Measurements from ENCODE around the gene SEMA3A.

SEMA3A gene

DNA sequence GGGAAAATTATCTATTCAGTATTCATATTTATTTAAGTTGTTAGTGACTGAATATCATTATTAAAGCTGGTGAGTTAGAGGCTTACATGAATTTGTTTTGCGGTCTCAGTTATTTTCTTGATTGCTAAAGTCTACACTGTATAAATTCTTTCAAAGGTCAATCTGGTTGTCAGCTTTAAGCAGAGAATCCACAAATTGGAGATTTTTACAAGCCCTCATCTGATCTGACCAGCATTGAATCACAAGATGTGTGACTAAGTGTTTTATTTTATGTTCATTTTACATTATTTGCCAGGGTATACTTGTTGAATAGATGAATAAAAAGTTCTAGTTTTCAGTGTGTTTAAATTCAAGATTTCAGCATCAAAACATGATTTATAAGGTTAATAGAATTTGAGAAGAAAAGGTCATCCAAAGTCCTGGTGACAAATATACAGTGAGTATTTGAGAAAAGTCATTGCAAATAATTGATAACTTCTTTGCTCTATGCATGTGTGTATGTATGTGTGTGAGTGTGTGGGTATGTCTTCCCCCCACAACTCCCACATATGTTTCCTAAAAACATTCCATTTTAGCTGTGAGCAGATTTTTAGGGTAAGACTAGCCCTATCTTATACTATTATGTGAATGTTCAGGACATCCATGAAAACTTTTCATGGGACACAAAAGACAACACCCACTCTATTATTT is 4.4 kb downstream of the SEMA3A start:
- no peak for TF ChIP-seq Cebpa-rat (IDR thresholded peaks at IDR 0.05)
- peaks cover 0 to 7% (median 0%) of the 10 kb centered on the region in 10 experiments; a peak in 2 of 20 replicates for H3K4me1 ChIP-seq
- H3K4me3 ChIP-seq, result no peak overlapping the region

DNA sequence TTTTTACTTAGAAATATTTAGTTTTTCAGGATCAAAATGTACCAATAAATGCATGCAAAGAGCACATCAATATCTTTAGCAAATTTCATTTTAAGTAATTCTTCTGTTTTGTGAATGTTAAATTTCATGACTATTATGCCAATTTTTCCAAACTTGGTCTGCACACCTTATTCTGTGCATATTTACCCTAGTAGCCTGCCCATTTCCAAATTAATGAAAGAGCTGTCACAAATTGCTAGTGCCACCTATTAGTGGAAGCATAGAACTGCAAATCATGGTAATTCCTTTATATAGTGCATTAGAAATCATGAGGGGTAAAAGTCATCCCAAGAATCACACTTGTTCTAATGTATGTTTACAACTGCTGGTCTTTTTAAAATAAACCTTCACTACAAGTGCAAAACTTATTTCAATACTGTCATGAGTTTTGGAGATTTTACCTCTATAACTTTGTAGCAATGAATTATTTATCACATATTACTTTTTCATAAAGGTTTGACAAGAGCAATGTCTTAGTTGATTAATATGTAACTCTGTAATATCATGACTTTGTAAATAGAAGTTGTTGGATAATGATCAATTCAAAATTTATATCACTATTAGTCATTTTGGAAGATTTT is 5.7 kb downstream of the SEMA3A start:
- H3K27ac ChIP-seq, result no peak overlapping the region
- H3K27me3 ChIP-seq, result no peaks in the 10 kb centered on the region
- peaks cover 0 to 4% (median 0%) of the 10 kb centered on the region in 10 experiments; a peak in 1 of 20 replicates for H3K4me1 ChIP-seq
- H3K4me2 ChIP-seq, result no peak overlapping the region
- no peak overlapping the region for H3K9ac ChIP-seq
- H3K4me3 ChIP-seq, result no peak overlapping the region
- no peak for TF ChIP-seq Cebpa-rat (IDR thresholded peaks at IDR 0.05)
- no peaks in the 10 kb centered on the region for H3K9me3 ChIP-seq (replicated peaks in 1 of 11)
- no peaks in the 10 kb centered on the region for H4K20me1 ChIP-seq
- no peaks in the 10 kb centered on the region for H3K36me3 ChIP-seq

More for the DNA sequence above, 4.4 kb downstream of the SEMA3A start:
- Histone ChIP-seq H3K27me3 (no peaks in the 10 kb centered on the region), H4K20me1 (no peaks in the 10 kb centered on the region), H3K9ac (peak overlapping the region in 1 of 11 experiments; percentile 10; a peak in 1 of 22 replicates), H3K4me2 (no peak overlapping the region), H3K27ac (0 out of 22 replicates have a peak overlapping the region, but pooled peaks of 1 of the 11 experiments have one; percentile 13), H3K9me3 (replicated peaks in 1 of 11) (no peaks in the 10 kb centered on the region), H3K36me3 (no peaks in the 10 kb centered on the region)

DNA sequence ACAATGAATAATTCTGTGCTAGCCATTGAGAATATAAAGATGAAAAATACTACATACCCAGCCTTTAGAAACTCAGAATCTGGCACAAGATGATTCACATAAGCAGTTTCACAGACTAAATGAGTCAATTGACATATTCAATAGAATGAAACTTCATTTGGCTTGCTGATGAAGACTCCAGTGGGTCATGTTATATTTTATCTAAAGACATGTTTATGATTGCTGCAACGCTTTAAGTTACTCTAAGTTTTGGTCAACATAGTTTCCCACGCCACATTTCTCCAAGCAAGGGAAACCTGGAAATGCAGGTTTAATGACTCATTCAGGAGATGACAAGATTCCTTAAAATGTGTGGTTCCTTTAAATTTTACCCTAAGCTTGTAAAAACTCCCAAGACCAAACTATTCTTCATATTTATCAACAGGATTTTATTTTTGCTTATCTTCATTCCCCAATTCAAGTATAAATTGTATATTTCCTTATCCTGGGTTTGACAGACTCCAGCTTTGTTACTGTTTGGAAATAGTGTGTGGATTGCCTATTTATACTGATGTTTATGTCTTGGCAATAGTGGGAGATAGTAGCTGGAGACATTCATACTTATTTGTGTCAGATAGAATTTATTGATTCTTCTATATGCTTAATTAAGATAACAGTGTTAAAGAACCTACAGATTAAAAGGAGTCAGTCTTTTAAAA is 6.6 kb downstream of the SEMA3A start:
- Histone ChIP-seq H3K27me3 (no peaks in the 10 kb centered on the region), H3K4me3 (no peak overlapping the region), H3K9me3 (replicated peaks in 1 of 11) (no peaks in the 10 kb centered on the region), H3K36me3 (no peaks in the 10 kb centered on the region), H3K9ac (no peak overlapping the region), H3K4me2 (no peak overlapping the region), H3K27ac (no peak overlapping the region), H3K4me1 (peaks cover 0 to 7% (median 0%) of the 10 kb centered on the region in 10 experiments; a peak in 1 of 20 replicates), H4K20me1 (no peaks in the 10 kb centered on the region)
- no peak for TF ChIP-seq Cebpa-rat (IDR thresholded peaks at IDR 0.05)

DNA sequence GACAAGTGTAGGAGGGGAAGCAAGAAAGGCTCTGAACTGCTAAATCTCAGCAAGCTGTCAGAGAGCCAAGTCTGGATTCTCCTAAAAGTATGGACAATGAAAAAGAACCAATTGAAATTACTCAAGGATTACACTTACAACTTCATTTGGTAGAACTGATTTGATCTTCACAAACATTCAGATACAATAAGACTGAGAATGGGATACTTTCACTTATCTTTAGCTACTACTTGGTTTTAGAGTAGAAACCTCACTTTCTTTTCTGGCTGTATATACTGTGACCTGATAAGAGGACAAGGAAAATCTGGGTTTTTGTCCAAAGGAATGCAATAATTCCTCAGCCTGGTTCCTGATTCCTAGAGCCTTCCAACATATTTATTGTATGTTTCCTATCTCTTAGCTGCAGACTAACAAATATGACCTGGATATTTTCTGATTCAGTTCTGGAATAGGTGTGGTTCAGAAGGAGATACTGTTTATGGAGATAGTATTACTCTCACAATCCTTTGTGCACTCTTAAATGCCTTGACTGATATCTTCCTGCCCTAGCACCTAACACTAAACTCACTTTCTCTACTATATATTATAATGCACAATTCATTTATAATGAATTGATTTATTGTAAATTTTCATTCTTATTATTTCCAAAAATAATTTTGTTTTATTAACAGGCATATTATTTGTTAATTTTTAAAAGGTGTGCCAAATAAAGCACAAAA is 7.3 kb downstream of the SEMA3A start:
- Histone ChIP-seq H4K20me1 (no peaks in the 10 kb centered on the region), H3K4me2 (no peak overlapping the region), H3K27me3 (no peaks in the 10 kb centered on the region), H3K27ac (no peak overlapping the region), H3K36me3 (no peaks in the 10 kb centered on the region), H3K4me3 (no peak overlapping the region), H3K9me3 (replicated peaks in 1 of 11) (no peaks in the 10 kb centered on the region), H3K9ac (no peak overlapping the region), H3K4me1 (peaks cover 0 to 7% (median 0%) of the 10 kb centered on the region in 10 experiments; a peak in 1 of 20 replicates)
- TF ChIP-seq Cebpa-rat (IDR thresholded peaks at IDR 0.05), result no peak

DNA sequence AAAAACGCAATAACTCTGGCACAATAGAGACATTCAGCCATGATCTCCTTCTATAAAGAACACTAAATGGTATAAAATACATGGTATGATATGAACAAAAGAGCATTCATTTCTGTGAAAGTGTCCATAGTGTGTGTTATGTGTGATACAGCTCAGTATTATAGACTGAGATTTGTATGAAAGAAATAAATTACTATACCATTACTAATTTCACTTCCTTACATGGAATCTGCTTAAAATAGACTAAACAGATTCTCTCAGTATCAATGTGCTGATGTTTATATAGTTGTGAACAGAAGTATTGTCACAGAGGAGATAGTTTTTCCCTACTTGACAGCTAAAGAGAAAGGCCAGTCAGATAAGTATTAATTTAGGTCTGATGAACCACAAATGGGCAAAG is 10.8 kb downstream of the SEMA3A start:
- Histone ChIP-seq H3K36me3 (no peaks in the 10 kb centered on the region), H3K27me3 (no peaks in the 10 kb centered on the region), H3K9ac (no peak overlapping the region), H3K4me1 (peaks cover 0 to 7% (median 0%) of the 10 kb centered on the region in 10 experiments; a peak in 1 of 20 replicates), H3K4me3 (no peak overlapping the region), H3K27ac (no peak overlapping the region), H3K9me3 (replicated peaks in 1 of 11) (no peaks in the 10 kb centered on the region), H4K20me1 (no peaks in the 10 kb centered on the region), H3K4me2 (0 out of 22 replicates have a peak overlapping the region, but pooled peaks of 1 of the 11 experiments have one; percentile 17)
- no peak for TF ChIP-seq Cebpa-rat (IDR thresholded peaks at IDR 0.05)

DNA sequence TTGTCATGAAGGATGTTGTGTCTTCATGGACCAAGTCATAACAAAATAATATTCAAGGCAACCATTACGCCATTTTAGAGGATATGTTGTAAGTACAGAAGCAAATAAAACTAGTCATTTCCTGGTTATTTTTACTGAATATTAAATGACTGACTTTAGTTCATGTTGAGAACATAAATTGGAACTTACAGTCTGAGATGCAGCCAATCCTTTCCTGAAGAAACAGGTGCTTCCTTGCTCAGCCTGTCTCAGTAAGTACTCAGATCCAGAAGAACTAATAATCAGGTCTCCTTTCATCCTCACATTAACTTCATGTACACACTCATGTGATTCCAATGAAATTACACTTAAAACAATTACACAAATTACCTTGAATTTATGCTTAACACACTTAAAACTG is 12.3 kb downstream of the SEMA3A start:
- Histone ChIP-seq H3K4me2 (no peak overlapping the region), H4K20me1 (no peaks in the 10 kb centered on the region), H3K9me3 (replicated peaks in 1 of 11) (no peaks in the 10 kb centered on the region), H3K27me3 (no peaks in the 10 kb centered on the region), H3K9ac (no peak overlapping the region), H3K36me3 (no peaks in the 10 kb centered on the region), H3K27ac (no peak overlapping the region), H3K4me3 (no peak overlapping the region), H3K4me1 (peaks cover 0 to 13% (median 0%) of the 10 kb centered on the region in 10 experiments; a peak in 1 of 20 replicates)
- no peak for TF ChIP-seq Cebpa-rat (IDR thresholded peaks at IDR 0.05)

DNA sequence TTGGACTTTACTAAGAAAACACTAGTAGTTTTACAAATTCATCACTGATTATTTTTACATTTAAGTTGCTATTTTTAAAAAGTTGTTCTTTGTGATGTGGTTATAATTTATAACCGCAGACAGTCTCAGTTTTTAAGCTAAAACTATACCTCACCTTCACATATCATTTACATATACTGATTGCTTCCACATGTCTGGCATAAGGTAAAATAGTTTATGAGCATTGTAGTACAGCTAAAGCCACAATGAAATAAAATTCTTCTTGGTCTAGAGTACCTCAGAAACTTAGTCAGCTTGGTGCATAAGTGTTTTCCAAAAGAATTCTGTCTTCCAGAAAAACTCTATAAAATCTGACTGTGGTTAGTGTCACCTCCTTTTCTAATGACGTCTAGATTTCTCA is 13.0 kb downstream of the SEMA3A start:
- no peak for TF ChIP-seq Cebpa-rat (IDR thresholded peaks at IDR 0.05)
- Histone ChIP-seq H4K20me1 (no peaks in the 10 kb centered on the region), H3K36me3 (no peaks in the 10 kb centered on the region), H3K4me2 (no peak overlapping the region), H3K27ac (no peak overlapping the region), H3K9me3 (replicated peaks in 1 of 11) (no peaks in the 10 kb centered on the region), H3K4me1 (peaks cover 0 to 14% (median 0%) of the 10 kb centered on the region in 10 experiments; a peak in 1 of 20 replicates), H3K27me3 (no peaks in the 10 kb centered on the region), H3K9ac (no peak overlapping the region), H3K4me3 (no peak overlapping the region)

DNA sequence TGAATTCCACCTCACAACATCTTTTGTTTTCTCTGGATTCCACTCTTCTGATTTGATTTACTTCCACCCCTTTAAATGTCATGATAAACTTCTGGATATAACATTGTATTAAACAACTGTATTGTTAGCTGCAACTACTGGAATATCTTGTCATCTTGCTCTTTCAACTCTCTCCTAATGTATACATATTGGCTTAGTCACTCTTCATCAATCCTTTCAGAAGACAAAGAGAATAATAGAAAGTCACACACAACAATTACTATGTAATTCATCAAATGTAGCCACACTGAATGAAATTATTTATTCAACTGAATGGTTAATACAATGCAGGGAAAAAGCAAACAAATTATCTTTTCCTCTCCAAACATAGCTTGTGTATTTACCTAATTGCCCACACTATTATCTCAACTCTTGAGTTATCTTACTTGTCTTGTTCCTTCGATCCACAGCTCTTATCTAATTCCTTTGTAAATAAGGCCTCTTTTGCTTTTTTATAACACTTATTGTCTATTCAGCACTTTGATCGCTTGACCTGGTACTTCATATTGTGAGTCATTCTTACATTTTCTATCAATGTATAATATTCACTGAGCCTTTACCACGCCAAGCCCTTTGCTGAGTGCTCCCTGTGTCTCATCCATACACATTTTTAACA is 16.7 kb downstream of the SEMA3A start:
- TF ChIP-seq Cebpa-rat (IDR thresholded peaks at IDR 0.05), result no peak
- H3K4me1 ChIP-seq, result 0 out of 20 replicates have a peak, but pooled peaks cover 0 to 6% (median 0%) of the 10 kb centered on the region in 10 experiments
- no peak overlapping the region for H3K27ac ChIP-seq
- no peak overlapping the region for H3K4me3 ChIP-seq
- H3K27me3 ChIP-seq, result no peaks in the 10 kb centered on the region
- no peaks in the 10 kb centered on the region for H4K20me1 ChIP-seq
- peaks cover 0 to 14% (median 8%) of the 10 kb centered on the region in 11 experiments; a peak in 11 of 22 replicates for H3K9me3 ChIP-seq (replicated peaks in 1 of 11)
- H3K9ac ChIP-seq, result no peak overlapping the region
- no peak overlapping the region for H3K4me2 ChIP-seq
- H3K36me3 ChIP-seq, result no peaks in the 10 kb centered on the region

Data from BLaER1 treated with 17β-estradiol and CSF1 and Interleukin-3, amounts not matched to agents 10 nM and 100 nM (cell line).